GM12878 (cell line): ENCODE measurements around the gene CELSR1. TPM values are rescaled to one million over a fixed set of nuclear protein-coding genes. Genes with fewer than 3 reads are reported as not detected.

Experiments
- ATAC-seq: fragments of 200-7000 bp; cut with Tn5 transposase; 3 replicates; pipeline ENCODE4 v1.9.1; 2020; ENCODE audit warnings: mild to moderate bottlenecking, moderate library complexity
- BruUV-seq: library from RNA; stranded (reverse); fragments of 400-500 nt; replicated peaks from 2 replicates; lab custom pipeline; 2021; lab: Mats Ljungman, UMichigan
- CTCF ChIA-PET: fragments of 300-600 bp; sonication (Branson Sonifier 250); formaldehyde crosslinking; extraction: SDS; loops from one replicate; lab custom pipeline; 2021; ENCODE audit warnings: inconsistent platforms; lab: Yijun Ruan, JAX
- POLR2A ChIA-PET: fragments of 350-600 bp; formaldehyde crosslinking; extraction: SDS; loops from one replicate; lab custom pipeline; 2021; ENCODE audit warnings: inconsistent platforms; lab: Charles Lee
- RAD21 ChIA-PET: fragments of 300-600 bp; sonication (Branson Sonifier 250); formaldehyde crosslinking; loops from one replicate; lab custom pipeline; 2023; ENCODE audit warnings: antibody characterized with exemption; ENCODE audit not compliant: unreplicated experiment; lab: Charles Lee
- SMC1A ChIA-PET: fragments of 300-600 bp; sonication (Branson Sonifier 250); formaldehyde crosslinking; loops from one replicate; lab custom pipeline; 2023; ENCODE audit not compliant: unreplicated experiment, uncharacterized antibody; lab: Charles Lee
- DNase-seq: peaks from one replicate; pipeline ENCODE4 v3.0.0-alpha.2; 2011; ENCODE audit warnings: low read depth, low spot score
- FAIRE-seq: peaks from 3 replicates; lab custom pipeline; 2011; peaks lifted over from hg19 to GRCh38; lab: Jason Lieb, UNC
- H2AFZ ChIP-seq: 2 replicates; pipeline ENCODE4 v1.6.0; 2011; ENCODE audit warnings: low read depth, low read length, control low read depth; ENCODE audit not compliant: control insufficient read depth
- H3K27ac ChIP-seq: 2 replicates; pipeline ENCODE4 v1.5.1; 2011; ENCODE audit warnings: control low read depth; ENCODE audit not compliant: control insufficient read depth, insufficient read depth
- H3K27me3 ChIP-seq, 2 experiments: replicated peaks in 1 of 2; 2 replicates each; pipeline versions ENCODE4 v1.6.0 to v1.6.1; 2011; ENCODE audit warnings: low read length in 1 of 2; ENCODE audit not compliant: control insufficient read depth in 2 of 2, insufficient read depth in 2 of 2
- H3K36me3 ChIP-seq, 2 experiments: 2 replicates each; pipeline ENCODE4 v1.5.1; 2011; ENCODE audit warnings: low read length in 1 of 2; ENCODE audit not compliant: control insufficient read depth in 2 of 2, insufficient read depth in 2 of 2
- H3K4me1 ChIP-seq: 2 replicates; pipeline ENCODE4 v1.6.1; 2011; ENCODE audit warnings: mild to moderate bottlenecking, low read length, moderate library complexity, mixed read lengths; ENCODE audit not compliant: control insufficient read depth, insufficient read depth
- H3K4me2 ChIP-seq: 2 replicates; pipeline ENCODE4 v1.6.0; 2011; ENCODE audit warnings: control low read depth; ENCODE audit not compliant: control insufficient read depth, insufficient read depth
- H3K4me3 ChIP-seq: fragments of 200-600 bp; sonication (generic); 2 replicates; pipeline ENCODE4 v1.5.1; 2016
- H3K79me2 ChIP-seq: 2 replicates; pipeline ENCODE4 v1.6.0; 2011; ENCODE audit warnings: low read length; ENCODE audit not compliant: control insufficient read depth, insufficient read depth
- H3K9ac ChIP-seq: 2 replicates; pipeline ENCODE4 v1.8.0; 2011; ENCODE audit warnings: low read length, control low read depth, mixed read lengths; ENCODE audit not compliant: control insufficient read depth, insufficient read depth
- H3K9me3 ChIP-seq: replicated peaks from 3 replicates; pipeline ENCODE4 v1.5.1; 2011; ENCODE audit warnings: mild to moderate bottlenecking, low read length; ENCODE audit not compliant: control insufficient read depth, insufficient read depth
- H4K20me1 ChIP-seq: 2 replicates; pipeline ENCODE4 v1.6.0; 2011; ENCODE audit not compliant: control insufficient read depth, insufficient read depth
- BCL11A ChIP-seq: IDR thresholded peaks from 2 replicates; pipeline ENCODE4 v1.6.1; 2011; ENCODE audit warnings: low read depth, low read length
- CHD4 ChIP-seq: fragments of 200-600 bp; sonication (generic); IDR thresholded peaks from 2 replicates; pipeline ENCODE4 v1.6.1; 2016; ENCODE audit warnings: mild to moderate bottlenecking
- EZH2 ChIP-seq: IDR thresholded peaks from 2 replicates; pipeline ENCODE4 v1.6.1; 2012; ENCODE audit warnings: low read depth, mild to moderate bottlenecking, control low read depth, inconsistent platforms, low read length, borderline replicate concordance; ENCODE audit not compliant: control insufficient read depth
- MTA2 ChIP-seq: fragments of 450-650 bp; IDR thresholded peaks from 2 replicates; pipeline ENCODE4 v1.6.1; 2016; ENCODE audit warnings: low read depth, mild to moderate bottlenecking, moderate library complexity
- PBX3 ChIP-seq: IDR thresholded peaks from 2 replicates; pipeline ENCODE4 v1.6.1; 2011; ENCODE audit warnings: mild to moderate bottlenecking, low read depth, low read length, moderate library complexity; ENCODE audit not compliant: insufficient replicate concordance
- PKNOX1 ChIP-seq: fragments of 450-650 bp; IDR thresholded peaks from 2 replicates; pipeline ENCODE4 v1.6.1; 2016; ENCODE audit warnings: mild to moderate bottlenecking
- POLR2A ChIP-seq: IDR thresholded peaks from 2 replicates; pipeline ENCODE4 v1.6.1; 2011; ENCODE audit warnings: low read depth, mild to moderate bottlenecking, low read length
- POLR2AphosphoS2 ChIP-seq: IDR thresholded peaks from 2 replicates; pipeline ENCODE4 v1.6.1; 2011; ENCODE audit warnings: low read depth, mild to moderate bottlenecking, low read length, improper control_type of control experiment, moderate library complexity
- SKIL ChIP-seq: fragments of 450-650 bp; IDR thresholded peaks from 2 replicates; pipeline ENCODE4 v1.6.1; 2017; ENCODE audit warnings: mild to moderate bottlenecking, low read depth, inconsistent platforms; ENCODE audit not compliant: poor library complexity, severe bottlenecking
- YY1 ChIP-seq: IDR thresholded peaks from 2 replicates; pipeline ENCODE4 v1.6.1; 2011; ENCODE audit warnings: low read depth, mild to moderate bottlenecking, low read length
- ZNF687 ChIP-seq: fragments of 450-650 bp; IDR thresholded peaks from 2 replicates; pipeline ENCODE4 v1.6.1; 2017; ENCODE audit warnings: mild to moderate bottlenecking, moderate library complexity
- WGBS: methylation state at CpG from one replicate; pipeline ENCODE4 v1.1.6; 2016; ENCODE audit warnings: low lambda C conversion rate; ENCODE audit not compliant: insufficient replicate concordance, insufficient coverage; ENCODE audit errors: missing lambda C conversion rate; 5-methylcytosine and 5-hydroxymethylcytosine counted together
- in situ Hi-C: fragments of 300-500 bp; cut with MboI; formaldehyde crosslinking; loops from 9 replicates; pipeline ENCODE4 v1.14.3; 2018; ENCODE audit warnings: mixed read lengths
- intact Hi-C: fragments of 100-400 bp; cut with micrococcal nuclease; formaldehyde crosslinking; loops from one replicate; pipeline ENCODE4 v1.14.2; 2022; ENCODE audit not compliant: unreplicated experiment
- polyA plus RNA-seq, 11 experiments: library from polyadenylated mRNA; depleted of rRNA in 4 of 11; unstranded in 6 of 11; stranded (reverse) in 5 of 11; fragments of >200 nt; fragmentation: Nextera tagmentation in 4 of 11; fragmentation: Illumina TruSeq in 1 of 11; extraction: Ambion mirVana in 4 of 11; extraction: Trizol in 1 of 11; gene quantifications; 1 replicate in 1 of 11; 2 replicates in 10 of 11; pipeline versions ENCODE4 v1.2.1 to v1.2.3, GENCODE V29; 2011 to 2016; ENCODE audit warnings: inconsistent platforms in 2 of 11, missing spikeins in 2 of 11, low read depth in 1 of 11
- total RNA-seq, 4 experiments: library from RNA; depleted of rRNA in 3 of 4; stranded (reverse); fragments of >200 nt in 3 of 4; fragmentation: Illumina TruSeq in 1 of 4; extraction: Trizol in 1 of 4; gene quantifications; 2 replicates each; pipeline versions ENCODE4 v1.2.1 to v1.2.3, GENCODE V29; 2013 to 2021

CELSR1 gene
- total and polyA plus RNA-seq, 10 of the 15 experiments (the other 5 are each of a cell fraction or from before 2014, with no cell fraction given), result 0.05 to 1.7 (median 0.35) TPM; not detected in 2

GRCh38 chr22:46433318-46433717 lies 104.1 kb downstream of the CELSR1 start:
- H3K27ac ChIP-seq, result no peak overlapping the region

More at GRCh38 chr22:46433318-46433717, 104.1 kb downstream of the CELSR1 start:
- intact Hi-C loops (loop anchor here (5.0 kb wide), 1 partner anchor 44 kb away; no protein-coding TSS in a partner anchor), in situ Hi-C loops (no loop called here)
- H3K27me3 ChIP-seq, result no peaks in the 10 kb centered on the region
- H3K4me3 ChIP-seq, result peak overlapping the region; percentile 68; the same call in 1 of the 2 replicates
- POLR2A ChIA-PET, result interaction anchor here (1.3 kb wide), 1 partner anchor 12 kb away, joined by 3 read pairs; no protein-coding TSS in a partner anchor
- H3K36me3 ChIP-seq, result no peaks in the 10 kb centered on the region
- peaks cover 16% of the 10 kb centered on the region for H3K4me1 ChIP-seq
- SMC1A ChIA-PET, result no interaction called here
- CTCF ChIA-PET, result interaction anchor here (1.7 kb wide), 1 partner anchor 66 kb away, joined by 5 read pairs; no protein-coding TSS in a partner anchor
- no peaks in the 10 kb centered on the region for H3K79me2 ChIP-seq
- peak; percentile 59 for ATAC-seq
- no peak overlapping the region for H3K9ac ChIP-seq
- peak overlapping the region; percentile 90 for H3K4me2 ChIP-seq
- TF ChIP-seq SKIL, result no peak
- peak; percentile 50 for TF ChIP-seq POLR2A
- no peak for TF ChIP-seq EZH2
- TF ChIP-seq MTA2, result 0 out of 2 replicates have a peak, but pooled peaks have one; percentile 24
- peak; percentile 51; the same call in 1 of the 2 replicates for TF ChIP-seq YY1
- peak; percentile 59 for TF ChIP-seq ZNF687
- no peak for TF ChIP-seq CHD4
- TF ChIP-seq BCL11A, result no peak
- no peak for TF ChIP-seq POLR2AphosphoS2
- TF ChIP-seq PBX3, result peak; percentile 54
- TF ChIP-seq PKNOX1, result peak; percentile 64
- TF ChIP-seq, all 136 proteins: peak for 6
- peak overlapping the region; percentile 80 for H2AFZ ChIP-seq
- BruUV-seq, result no TSS peak
- no peaks in the 10 kb centered on the region; the same call in 2 of the 3 replicates for H3K9me3 ChIP-seq
- FAIRE-seq, result peak; percentile 59
- DNase-seq, result no peak
- no peaks in the 10 kb centered on the region for H4K20me1 ChIP-seq
- RAD21 ChIA-PET, result no interaction called here
- WGBS, result 75% methylated on average over 16 of the region's 16 CpGs
